ENCODE measurements around the gene RGS3.

GRCh38 chr9:113616621-113617496 lies 153.3 kb downstream of the RGS3 start:
- TF ChIP-seq JUND (IDR thresholded peaks at IDR 0.05): no peak
- TF ChIP-seq REST (IDR thresholded peaks at IDR 0.05; ENCODE audit: low read depth): no peak
- TF ChIP-seq CTCF (IDR thresholded peaks at IDR 0.05 in 2 of 3, conservative IDR thresholded peaks at IDR 0.05 in 1 of 3; ENCODE audit: borderline replicate concordance in 1 of 3, insufficient read depth in 1 of 3, low read depth in 2 of 3, low read length in 2 of 3): no peak
- no peak for TF ChIP-seq RAD21 (IDR thresholded peaks at IDR 0.05; ENCODE audit: low read depth)
- TF ChIP-seq POLR2AphosphoS5 (IDR thresholded peaks at IDR 0.05; ENCODE audit: low read depth, low read length): no peak
- TF ChIP-seq POLR2A (IDR thresholded peaks at IDR 0.05; ENCODE audit: borderline replicate concordance, extremely low read depth, insufficient read depth, insufficient read length): no peak
- no peak for TF ChIP-seq MAX (IDR thresholded peaks at IDR 0.05)
- TF ChIP-seq YY1 (IDR thresholded peaks at IDR 0.05; ENCODE audit: extremely low read depth, insufficient replicate concordance, low read depth, low read length): no peak
- TF ChIP-seq EGR1 (IDR thresholded peaks at IDR 0.05; ENCODE audit: low read depth): no peak
- TF ChIP-seq EZH2phosphoT487 (IDR thresholded peaks at IDR 0.05; ENCODE audit: borderline replicate concordance): no peak
- no peak for TF ChIP-seq ZFX (IDR thresholded peaks at IDR 0.05)
- TF ChIP-seq TCF7L2 (IDR thresholded peaks at IDR 0.05; ENCODE audit: borderline replicate concordance, extremely low read depth, insufficient read depth, insufficient read length): no peak
